ENCODE measurements around the gene ACOT12. TPM values are rescaled to one million over a fixed set of nuclear protein-coding genes. Genes with fewer than 3 reads are reported as not detected.

Gene ACOT12
- total and polyA plus RNA-seq, 2 donors (not counting 3 experiments of a cell fraction or from before 2014, with no cell fraction given) = not detected

DNA sequence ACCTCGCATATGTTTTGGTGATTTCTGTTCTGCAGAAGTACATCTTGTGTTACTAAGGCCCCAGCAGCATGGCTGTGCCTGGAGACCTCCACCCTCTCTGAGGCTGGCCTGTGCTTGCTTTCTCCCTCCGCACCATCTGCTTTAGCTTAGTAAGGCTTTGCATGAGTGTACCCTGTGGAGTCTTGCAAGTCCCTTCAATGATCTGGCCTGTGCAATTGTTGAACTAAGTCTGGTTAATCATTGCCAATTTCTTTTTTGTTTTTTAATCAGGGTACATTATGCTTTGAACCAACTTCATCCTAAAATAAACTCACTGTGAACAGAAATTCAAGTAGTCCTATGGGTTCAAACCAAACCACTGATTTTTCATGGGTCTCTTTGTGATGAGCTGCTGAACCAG lies 32.3 kb downstream of the ACOT12 start:
- Histone ChIP-seq H3K27ac (ENCODE audit: insufficient read depth, low read depth, low read length) (no peak overlapping the region), H4K20me1 (replicated peaks; ENCODE audit: control insufficient read depth, extremely low read depth, insufficient read depth, low read length) (no peaks in the 10 kb centered on the region), H3K4me1 (ENCODE audit: control insufficient read depth, extremely low read depth, insufficient read depth, low read length) (no peaks in the 10 kb centered on the region), H2AFZ (ENCODE audit: low read depth, low read length) (no peak overlapping the region), H3K4me2 (ENCODE audit: insufficient read depth, low read length) (no peak overlapping the region), H3K9me3 (replicated peaks; ENCODE audit: control insufficient read depth, insufficient read depth, low read length) (no peaks in the 10 kb centered on the region), H3K9me1 (replicated peaks; ENCODE audit: control insufficient read depth, extremely low read depth, insufficient read depth, low read length) (no peaks in the 10 kb centered on the region), H3K9ac (replicated peaks; ENCODE audit: extremely low read depth, insufficient read depth, low read length) (no peak overlapping the region), H3K79me2 (ENCODE audit: control insufficient read depth, insufficient read depth, low read length) (no peaks in the 10 kb centered on the region), H3K4me3 (replicated peaks in 1 of 3; ENCODE audit: insufficient read depth in 1 of 3, low read depth in 1 of 3, low read length in 3 of 3) (no peak overlapping the region), H3K36me3 (ENCODE audit: control insufficient read depth in 2 of 2, extremely low read depth in 1 of 2, insufficient read depth in 2 of 2, low read length in 2 of 2) (no peaks in the 10 kb centered on the region), H3K27me3 (ENCODE audit: control insufficient read depth in 2 of 2, insufficient read depth in 2 of 2, low read length in 2 of 2) (peaks cover 0 to 2% of the 10 kb centered on the region in 2 experiments)
- DNase-seq (ENCODE audit: low read depth, low spot score) = no peak
- BruUV-seq (replicated peaks) = no TSS peak
- POLR2A ChIA-PET = interaction anchor here (0.6 kb wide), 1 partner anchor 476 kb away, joined by 5 read pairs; no protein-coding TSS in a partner anchor
- dilution Hi-C loops (cut with MboI; ENCODE audit: extremely low pct_ligation_motif_present, low sequenced_read_pairs) (no loop called here), intact Hi-C loops (cut with micrococcal nuclease) (loop anchor here (1.0 kb wide), 1 partner anchor 33 kb away; no protein-coding TSS in a partner anchor)
- CTCF ChIA-PET = no interaction called here
- no peak for FAIRE-seq
- TF ChIP-seq MYC (IDR thresholded peaks at IDR 0.05; ENCODE audit: low read depth, low read length) = no peak
- TF ChIP-seq POLR2AphosphoS5 (IDR thresholded peaks at IDR 0.05; ENCODE audit: insufficient read depth, low read depth, low read length) = no peak
- TF ChIP-seq POLR2A (IDR thresholded peaks at IDR 0.05; ENCODE audit: low read depth, low read length) = no peak
- TF ChIP-seq EZH2 (IDR thresholded peaks at IDR 0.05; ENCODE audit: borderline replicate concordance, low read depth, low read length, severe bottlenecking) = no peak
- TF ChIP-seq, protein P1, sequence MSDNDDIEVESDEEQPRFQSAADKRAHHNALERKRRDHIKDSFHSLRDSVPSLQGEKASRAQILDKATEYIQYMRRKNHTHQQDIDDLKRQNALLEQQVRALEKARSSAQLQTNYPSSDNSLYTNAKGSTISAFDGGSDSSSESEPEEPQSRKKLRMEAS (IDR thresholded peaks at IDR 0.05; ENCODE audit: insufficient read depth, insufficient read length) = no peak
- TF ChIP-seq FOS (IDR thresholded peaks at IDR 0.05; ENCODE audit: borderline replicate concordance, insufficient read depth, low read length) = no peak
- no peak for TF ChIP-seq JUN (IDR thresholded peaks at IDR 0.05; ENCODE audit: borderline replicate concordance, insufficient read depth, insufficient read length, low read depth)
- no peak for TF ChIP-seq CTCF (IDR thresholded peaks at IDR 0.05; ENCODE audit: extremely low read depth in 1 of 2, insufficient read depth in 1 of 2, low read depth in 1 of 2, low read length in 2 of 2)
- no peak for TF ChIP-seq GATA2 (IDR thresholded peaks at IDR 0.05; ENCODE audit: insufficient read depth, insufficient read length, low read depth, low read length)
